Ectodermal cell (in vitro differentiated cells): ENCODE results near the gene NCR1.
"Not testable (repeated sequence)": the region's sequence is repeated elsewhere in the genome, so short reads cannot be mapped to it uniquely, and the experiment has no call there.

ENCODE experiments used
- H3K27ac ChIP-seq: 2 replicates; pipeline ENCODE4 v1.7.0; 2013; ENCODE audit warnings: mild to moderate bottlenecking, low read depth, low read length; ENCODE audit not compliant: insufficient read depth, poor library complexity, severe bottlenecking
- H3K27me3 ChIP-seq: 2 replicates; pipeline ENCODE4 v1.7.0; 2013; ENCODE audit warnings: mild to moderate bottlenecking, low read length; ENCODE audit not compliant: insufficient read depth, control insufficient read depth, poor library complexity, severe bottlenecking
- H3K36me3 ChIP-seq: one replicate; pipeline ENCODE4 v1.7.0; 2013; ENCODE audit warnings: low read length; ENCODE audit not compliant: control insufficient read depth, insufficient read depth
- H3K4me1 ChIP-seq: one replicate; pipeline ENCODE4 v1.7.0; 2013; ENCODE audit warnings: low read length; ENCODE audit not compliant: control insufficient read depth, insufficient read depth
- H3K4me3 ChIP-seq: 2 replicates; pipeline ENCODE4 v1.7.0; 2013; ENCODE audit warnings: low read depth, low read length, control low read depth; ENCODE audit not compliant: insufficient read depth
- H3K9me3 ChIP-seq: 2 replicates; pipeline ENCODE4 v1.7.0; 2013; ENCODE audit warnings: mild to moderate bottlenecking, low read length, moderate library complexity; ENCODE audit not compliant: control insufficient read depth
- WGBS, 2 experiments: methylation state at CpG; one replicate each; pipeline ENCODE4 v1.1.7; 2013; ENCODE audit warnings: missing lambda C conversion rate in 2 of 2; 5-methylcytosine and 5-hydroxymethylcytosine counted together

The NCR1 gene

GRCh38 chr19:54904261-54904660 is 1.7 kb upstream of the NCR1 start:
- not testable (repeated sequence) for H3K27me3 ChIP-seq, H3K27ac ChIP-seq, H3K4me1 ChIP-seq, H3K9me3 ChIP-seq, H3K36me3 ChIP-seq, H3K4me3 ChIP-seq
- 88 to 91% methylated on average over 3 to 4 of the region's 4 CpGs for WGBS, 2 experiments

DNA sequence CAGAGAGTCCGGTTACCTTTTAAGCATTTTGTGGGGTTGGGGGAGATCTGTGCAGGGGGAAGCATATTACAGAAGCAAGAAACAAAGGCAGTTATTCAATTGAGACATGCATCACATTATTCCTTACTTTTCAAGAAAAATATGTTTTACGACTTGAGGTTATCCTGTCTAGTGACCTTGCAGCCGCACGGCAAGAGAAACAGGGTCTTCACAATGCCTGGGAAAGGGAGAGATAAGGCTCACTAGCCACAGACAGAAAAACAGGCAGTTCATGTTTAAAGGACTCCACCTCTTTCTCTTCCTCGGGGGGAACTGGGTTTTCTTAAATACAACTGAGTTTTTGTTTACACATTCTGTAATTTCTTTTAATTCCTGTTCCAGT is 536 bp upstream of the NCR1 start:
- Histone ChIP-seq H3K27ac (no peak overlapping the region), H3K4me1 (no peaks in the 10 kb centered on the region), H3K9me3 (no peaks in the 10 kb centered on the region), H3K4me3 (no peak overlapping the region), H3K27me3 (no peaks in the 10 kb centered on the region), H3K36me3 (no peaks in the 10 kb centered on the region)
- WGBS, 2 experiments: 89 to 95% methylated on average over 5 of the region's 5 CpGs

DNA sequence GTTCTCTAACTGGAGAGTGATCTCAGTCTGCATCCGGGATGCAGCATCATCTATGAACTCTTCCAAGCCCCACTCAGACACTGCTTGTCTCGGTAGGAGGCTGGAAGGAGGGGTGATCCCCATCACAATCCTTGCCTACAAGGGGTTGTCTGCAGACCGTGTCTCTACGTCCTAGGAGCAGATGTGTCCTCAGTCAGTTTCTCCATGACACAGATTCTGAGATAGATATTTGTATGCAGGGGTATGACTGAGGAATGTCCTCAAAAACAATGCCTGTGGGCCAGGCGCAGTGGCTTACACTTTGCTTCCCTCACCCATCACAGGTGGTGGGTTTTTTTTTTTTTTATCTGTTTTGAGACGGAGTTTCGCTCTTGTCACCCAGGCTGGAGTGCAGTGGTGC is 871 bp downstream of the NCR1 start:
- Histone ChIP-seq H3K4me1 (no peaks in the 10 kb centered on the region), H3K27ac (no peak overlapping the region), H3K4me3 (no peak overlapping the region), H3K27me3 (no peaks in the 10 kb centered on the region), H3K9me3 (no peaks in the 10 kb centered on the region), H3K36me3 (no peaks in the 10 kb centered on the region)
- WGBS, 2 experiments: 85 to 91% methylated on average over 7 of the region's 7 CpGs

DNA sequence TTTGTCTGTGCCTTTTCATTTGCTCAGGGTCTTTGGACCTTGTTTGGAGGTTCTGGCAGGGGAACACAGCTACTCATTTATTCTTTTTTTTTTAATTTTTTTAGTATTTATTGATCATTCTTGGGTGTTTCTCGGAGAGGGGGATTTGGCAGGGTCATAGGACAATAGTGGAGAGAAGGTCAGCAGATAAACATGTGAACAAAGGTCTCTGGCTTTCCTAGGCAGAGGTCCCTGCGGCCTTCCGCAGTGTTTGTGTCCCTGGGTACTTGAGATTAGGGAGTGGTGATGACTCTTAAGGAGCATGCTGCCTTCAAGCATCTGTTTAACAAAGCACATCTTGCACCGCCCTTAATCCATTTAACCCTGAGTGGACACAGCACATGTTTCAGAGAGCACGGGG is 2.0 kb downstream of the NCR1 start:
- not testable (repeated sequence) for H3K36me3 ChIP-seq, H3K27me3 ChIP-seq, H3K9me3 ChIP-seq, H3K27ac ChIP-seq, H3K4me3 ChIP-seq, H3K4me1 ChIP-seq
- WGBS, 2 experiments: no CpG with 5 or more reads among the region's 5 CpGs

DNA sequence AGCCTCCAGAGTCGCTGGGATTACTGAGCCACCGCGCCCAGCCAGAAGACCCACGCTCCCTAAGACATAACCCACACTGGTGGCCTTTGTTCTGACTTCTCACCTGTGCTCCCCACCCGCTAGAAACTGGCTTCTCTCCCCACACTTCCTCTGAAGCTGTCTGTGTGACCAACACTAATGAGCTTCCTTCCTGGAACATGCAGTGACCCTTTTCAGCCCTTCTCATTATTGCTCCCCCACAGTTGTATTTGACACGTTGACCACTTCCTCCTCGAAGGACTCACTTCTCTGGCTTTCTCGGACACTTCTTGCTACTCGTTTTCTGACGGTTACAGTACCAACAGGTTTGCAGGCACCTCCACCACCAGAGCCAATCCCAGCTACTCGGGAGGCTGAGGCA is 10.9 kb downstream of the NCR1 start:
- no peaks in the 10 kb centered on the region for H3K9me3 ChIP-seq
- H3K4me1 ChIP-seq: no peaks in the 10 kb centered on the region
- no peak overlapping the region for H3K27ac ChIP-seq
- no peaks in the 10 kb centered on the region for H3K27me3 ChIP-seq
- WGBS, 2 experiments: 88% methylated on average over 11 of the region's 11 CpGs
- no peak overlapping the region for H3K4me3 ChIP-seq
- no peaks in the 10 kb centered on the region for H3K36me3 ChIP-seq

GRCh38 chr19:54918499-54918898 is 12.6 kb downstream of the NCR1 start:
- no peak overlapping the region for H3K27ac ChIP-seq
- 86% methylated on average over 9 of the region's 9 CpGs for WGBS, 2 experiments
- H3K4me1 ChIP-seq: no peaks in the 10 kb centered on the region
- no peak overlapping the region for H3K4me3 ChIP-seq
- no peaks in the 10 kb centered on the region for H3K9me3 ChIP-seq
- no peaks in the 10 kb centered on the region for H3K36me3 ChIP-seq
- H3K27me3 ChIP-seq: no peaks in the 10 kb centered on the region

- H3K4me3 ChIP-seq, H3K36me3 ChIP-seq, H3K4me1 ChIP-seq, H3K27me3 ChIP-seq, H3K27ac ChIP-seq, H3K9me3 ChIP-seq: not testable (repeated sequence)
- WGBS, 2 experiments: 58 to 88% methylated on average over 11 to 17 of the region's 24 CpGs
These were observed 14.0 kb downstream of the NCR1 start for GRCh38 chr19:54919646-54920563.

GRCh38 chr19:54921082-54921481 is 15.1 kb downstream of the NCR1 start:
- H3K9me3 ChIP-seq: no peaks in the 10 kb centered on the region
- H3K4me1 ChIP-seq: no peaks in the 10 kb centered on the region
- H3K4me3 ChIP-seq: no peak overlapping the region
- H3K27ac ChIP-seq: no peak overlapping the region
- 86 to 88% methylated on average over 7 of the region's 7 CpGs for WGBS, 2 experiments
- H3K27me3 ChIP-seq: no peaks in the 10 kb centered on the region
- no peaks in the 10 kb centered on the region for H3K36me3 ChIP-seq

DNA sequence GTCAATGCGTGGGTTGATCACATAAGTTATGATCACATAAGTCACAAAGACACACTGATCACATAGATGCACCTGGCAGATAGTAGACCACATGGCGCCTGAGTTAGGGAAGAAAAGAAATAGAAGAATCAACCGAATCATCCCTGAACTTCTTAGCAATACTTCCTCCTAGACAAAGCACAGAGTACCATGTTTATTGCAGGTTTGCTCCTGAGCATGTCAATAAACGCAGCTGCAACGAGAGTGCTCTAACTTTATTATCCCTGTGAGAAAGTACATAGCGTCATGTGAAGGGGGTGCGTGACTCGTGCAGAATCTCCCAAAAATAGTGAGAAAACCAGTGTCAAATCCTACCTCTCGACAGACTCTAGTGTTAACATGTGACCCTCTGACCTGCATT is 17.3 kb downstream of the NCR1 start:
- Histone ChIP-seq H3K9me3 (peaks cover 2% of the 10 kb centered on the region), H3K4me3 (no peak overlapping the region), H3K27me3 (no peaks in the 10 kb centered on the region), H3K36me3 (no peaks in the 10 kb centered on the region), H3K27ac (no peak overlapping the region), H3K4me1 (no peaks in the 10 kb centered on the region)
- WGBS, 2 experiments: 89 to 90% methylated on average over 9 of the region's 9 CpGs

GRCh38 chr19:54928299-54928698 is 22.4 kb downstream of the NCR1 start:
- Histone ChIP-seq H3K9me3 (peaks cover 2% of the 10 kb centered on the region), H3K36me3 (no peaks in the 10 kb centered on the region), H3K4me1 (no peaks in the 10 kb centered on the region), H3K4me3 (no peak overlapping the region), H3K27me3 (no peaks in the 10 kb centered on the region), H3K27ac (no peak overlapping the region)
- 88 to 91% methylated on average over 2 of the region's 2 CpGs for WGBS, 2 experiments
